Gastrocnemius medialis (tissue), 4 donors: Measurements from ENCODE around the gene INPP4A.

Experiments
- CTCF ChIP-seq, 5 experiments: fragments of 450-650 bp in 3 of 5; fragments of 200-600 bp in 2 of 5; sonication (generic) in 2 of 5; IDR thresholded peaks in 4 of 5; conservative IDR thresholded peaks in 1 of 5; 1 replicate in 4 of 5; 2 replicates in 1 of 5; pipeline ENCODE4 v1.5.1; 2016 to 2019; ENCODE audit warnings: antibody characterized with exemption in 5 of 5, mild to moderate bottlenecking in 3 of 5, moderate library complexity in 3 of 5
- POLR2A ChIP-seq, 2 donors: fragments of 450-650 bp; IDR thresholded peaks; one replicate each; pipeline ENCODE4 v1.6.1; 2017; ENCODE audit warnings: antibody characterized with exemption in 2 of 2, mild to moderate bottlenecking in 2 of 2, moderate library complexity in 2 of 2

- TF ChIP-seq CTCF (IDR thresholded peaks at IDR 0.05 in 4 of 5, conservative IDR thresholded peaks at IDR 0.05 in 1 of 5) = no peak
- no peak for TF ChIP-seq POLR2A (IDR thresholded peaks at IDR 0.05)
These were observed 28.5 kb downstream of the INPP4A start for GRCh38 chr2:98472961-98473746.
